ENCODE results near the gene APOE. TPM values are rescaled to one million over a fixed set of nuclear protein-coding genes. Genes with fewer than 3 reads are reported as not detected.
"Not testable (repeated sequence)": the region's sequence is repeated elsewhere in the genome, so short reads cannot be mapped to it uniquely, and the experiment has no call there.

Gene APOE
- 100 to 1,000 TPM; 248 to 920 (median 429) TPM for total RNA-seq

DNA sequence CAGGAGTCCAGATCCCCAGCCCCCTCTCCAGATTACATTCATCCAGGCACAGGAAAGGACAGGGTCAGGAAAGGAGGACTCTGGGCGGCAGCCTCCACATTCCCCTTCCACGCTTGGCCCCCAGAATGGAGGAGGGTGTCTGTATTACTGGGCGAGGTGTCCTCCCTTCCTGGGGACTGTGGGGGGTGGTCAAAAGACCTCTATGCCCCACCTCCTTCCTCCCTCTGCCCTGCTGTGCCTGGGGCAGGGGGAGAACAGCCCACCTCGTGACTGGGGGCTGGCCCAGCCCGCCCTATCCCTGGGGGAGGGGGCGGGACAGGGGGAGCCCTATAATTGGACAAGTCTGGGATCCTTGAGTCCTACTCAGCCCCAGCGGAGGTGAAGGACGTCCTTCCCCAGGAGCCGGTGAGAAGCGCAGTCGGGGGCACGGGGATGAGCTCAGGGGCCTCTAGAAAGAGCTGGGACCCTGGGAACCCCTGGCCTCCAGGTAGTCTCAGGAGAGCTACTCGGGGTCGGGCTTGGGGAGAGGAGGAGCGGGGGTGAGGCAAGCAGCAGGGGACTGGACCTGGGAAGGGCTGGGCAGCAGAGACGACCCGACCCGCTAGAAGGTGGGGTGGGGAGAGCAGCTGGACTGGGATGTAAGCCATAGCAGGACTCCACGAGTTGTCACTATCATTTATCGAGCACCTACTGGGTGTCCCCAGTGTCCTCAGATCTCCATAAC is at the start of gene APOE:
Gene APOE (plus strand): TSS at position 360 of the 724 bp plus-strand sequence. CDS start 829 bp downstream, outside the sequence.
- DNase-seq (ENCODE audit: low spot score) (no peak), ATAC-seq (ENCODE audit: low FRiP score) (no peak)
- TF ChIP-seq, protein P1, sequence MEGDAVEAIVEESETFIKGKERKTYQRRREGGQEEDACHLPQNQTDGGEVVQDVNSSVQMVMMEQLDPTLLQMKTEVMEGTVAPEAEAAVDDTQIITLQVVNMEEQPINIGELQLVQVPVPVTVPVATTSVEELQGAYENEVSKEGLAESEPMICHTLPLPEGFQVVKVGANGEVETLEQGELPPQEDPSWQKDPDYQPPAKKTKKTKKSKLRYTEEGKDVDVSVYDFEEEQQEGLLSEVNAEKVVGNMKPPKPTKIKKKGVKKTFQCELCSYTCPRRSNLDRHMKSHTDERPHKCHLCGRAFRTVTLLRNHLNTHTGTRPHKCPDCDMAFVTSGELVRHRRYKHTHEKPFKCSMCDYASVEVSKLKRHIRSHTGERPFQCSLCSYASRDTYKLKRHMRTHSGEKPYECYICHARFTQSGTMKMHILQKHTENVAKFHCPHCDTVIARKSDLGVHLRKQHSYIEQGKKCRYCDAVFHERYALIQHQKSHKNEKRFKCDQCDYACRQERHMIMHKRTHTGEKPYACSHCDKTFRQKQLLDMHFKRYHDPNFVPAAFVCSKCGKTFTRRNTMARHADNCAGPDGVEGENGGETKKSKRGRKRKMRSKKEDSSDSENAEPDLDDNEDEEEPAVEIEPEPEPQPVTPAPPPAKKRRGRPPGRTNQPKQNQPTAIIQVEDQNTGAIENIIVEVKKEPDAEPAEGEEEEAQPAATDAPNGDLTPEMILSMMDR (IDR thresholded peaks at IDR 0.05) = no peak

DNA sequence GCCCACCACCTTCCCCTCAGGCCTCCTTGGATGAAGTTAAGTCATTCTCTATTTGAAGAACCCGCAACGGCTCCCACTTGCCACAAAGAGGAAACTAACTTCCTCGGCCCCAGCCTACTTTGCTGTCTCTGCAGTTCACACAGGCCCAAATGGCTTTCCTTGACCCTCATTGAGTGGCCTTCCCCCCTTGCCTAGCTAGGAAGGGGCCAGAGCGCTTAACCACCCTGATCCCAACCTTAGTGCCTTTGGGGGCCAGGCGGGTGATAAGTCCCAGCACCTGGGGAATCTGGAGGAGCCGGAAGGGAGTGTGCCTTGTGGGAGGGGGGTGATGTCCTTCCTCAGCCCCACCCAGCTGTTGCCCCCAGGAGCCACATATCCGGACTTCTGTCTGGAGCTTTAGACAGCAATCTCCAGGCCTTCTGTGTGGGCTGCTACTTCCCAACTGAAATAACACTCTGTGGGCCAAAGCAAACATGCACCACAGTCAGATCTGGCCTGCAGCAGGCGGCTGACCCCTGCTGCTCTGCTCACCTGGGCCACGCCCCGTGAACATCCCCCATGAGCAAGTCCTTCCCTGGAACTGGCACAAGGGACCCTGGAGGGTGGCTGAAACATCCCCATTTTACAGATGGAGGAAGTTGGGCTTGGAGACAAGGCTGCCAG is 49.0 kb upstream of the APOE start:
- ATAC-seq (ENCODE audit: low FRiP score) = no peak
- TF ChIP-seq, protein P1 (IDR thresholded peaks at IDR 0.05) = no peak
- no peak for DNase-seq (ENCODE audit: low spot score)

DNA sequence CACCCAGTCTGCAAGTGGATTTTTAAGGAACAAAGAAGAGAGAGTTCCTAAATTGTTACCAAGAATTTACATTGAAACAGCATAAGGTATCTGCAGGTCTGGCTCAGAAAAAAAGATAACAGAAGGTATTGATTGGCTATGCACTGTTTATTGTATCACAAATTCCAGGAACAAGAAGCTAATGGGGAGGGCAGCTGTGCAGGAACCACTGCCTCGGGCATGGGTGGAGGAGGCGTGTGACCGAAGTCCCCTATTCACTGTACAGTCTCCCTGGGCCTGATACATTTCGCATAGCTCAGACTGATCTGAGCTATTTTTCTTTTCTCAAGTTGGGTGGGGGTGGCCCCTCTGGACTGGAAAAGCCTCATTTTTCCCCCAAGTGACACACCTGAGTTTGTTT is 47.8 kb upstream of the APOE start:
- TF ChIP-seq, protein P1 (IDR thresholded peaks at IDR 0.05) = no peak
- ATAC-seq (ENCODE audit: low FRiP score) (no peak), DNase-seq (ENCODE audit: low spot score) (no peak)

DNA sequence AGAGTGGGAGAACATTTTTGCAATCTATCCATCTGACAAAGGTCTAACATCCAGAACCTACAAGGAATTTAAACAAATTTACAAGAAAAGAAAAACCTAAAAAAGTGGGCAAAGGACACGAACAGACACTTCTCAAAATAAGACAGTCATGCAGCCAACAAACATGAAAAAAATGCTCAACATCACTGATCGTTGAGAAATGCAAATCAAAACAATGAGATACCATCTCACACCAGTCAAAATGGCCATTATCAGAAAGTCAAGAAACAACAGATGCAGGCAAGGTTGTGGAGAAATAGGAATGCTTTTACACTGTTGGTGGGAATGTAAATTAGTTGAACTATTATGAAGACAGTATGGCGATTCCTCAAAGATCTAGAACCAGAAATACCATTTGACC is 44.0 kb upstream of the APOE start:
- ATAC-seq (ENCODE audit: low FRiP score); DNase-seq (ENCODE audit: low spot score): not testable (repeated sequence)

DNA sequence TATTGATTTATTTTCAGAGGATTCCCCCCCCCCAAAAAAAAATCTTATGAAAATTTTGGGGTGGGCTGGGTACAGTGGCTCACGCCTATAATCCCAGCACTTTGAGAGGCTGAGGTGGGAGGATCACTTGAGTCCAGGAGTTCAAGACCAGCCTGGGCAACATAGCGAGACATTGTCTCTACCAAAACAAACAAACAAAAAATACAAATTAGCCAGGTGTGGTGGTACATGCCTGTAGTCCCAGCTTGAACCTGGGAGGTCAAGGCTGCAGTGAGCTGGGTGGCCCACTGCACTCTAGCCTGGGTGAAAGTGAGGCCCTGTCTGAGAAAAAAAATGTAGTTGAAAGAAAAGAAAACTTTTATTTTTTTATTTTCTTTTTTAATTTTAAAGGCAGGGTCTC is 41.6 kb upstream of the APOE start:
- TF ChIP-seq, protein P1 (IDR thresholded peaks at IDR 0.05) = no peak
- ATAC-seq (ENCODE audit: low FRiP score) = no peak
- DNase-seq (ENCODE audit: low spot score) = no peak

DNA sequence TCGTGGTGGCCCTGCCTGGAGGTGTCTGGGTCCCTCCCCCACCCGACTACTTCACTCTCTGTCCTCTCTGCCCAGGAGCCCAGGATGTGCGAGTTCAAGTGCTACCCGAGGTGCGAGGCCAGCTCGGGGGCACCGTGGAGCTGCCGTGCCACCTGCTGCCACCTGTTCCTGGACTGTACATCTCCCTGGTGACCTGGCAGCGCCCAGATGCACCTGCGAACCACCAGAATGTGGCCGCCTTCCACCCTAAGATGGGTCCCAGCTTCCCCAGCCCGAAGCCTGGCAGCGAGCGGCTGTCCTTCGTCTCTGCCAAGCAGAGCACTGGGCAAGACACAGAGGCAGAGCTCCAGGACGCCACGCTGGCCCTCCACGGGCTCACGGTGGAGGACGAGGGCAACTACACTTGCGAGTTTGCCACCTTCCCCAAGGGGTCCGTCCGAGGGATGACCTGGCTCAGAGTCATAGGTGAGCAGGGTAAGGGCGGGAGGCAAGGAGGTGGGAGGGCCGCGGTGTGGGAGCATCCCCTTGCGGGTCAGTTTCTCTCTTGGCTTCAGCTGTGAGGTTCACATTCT is 40.3 kb upstream of the APOE start:
- DNase-seq (ENCODE audit: low spot score) (no peak), ATAC-seq (ENCODE audit: low FRiP score) (no peak)
- TF ChIP-seq, protein P1 (IDR thresholded peaks at IDR 0.05) = no peak

DNA sequence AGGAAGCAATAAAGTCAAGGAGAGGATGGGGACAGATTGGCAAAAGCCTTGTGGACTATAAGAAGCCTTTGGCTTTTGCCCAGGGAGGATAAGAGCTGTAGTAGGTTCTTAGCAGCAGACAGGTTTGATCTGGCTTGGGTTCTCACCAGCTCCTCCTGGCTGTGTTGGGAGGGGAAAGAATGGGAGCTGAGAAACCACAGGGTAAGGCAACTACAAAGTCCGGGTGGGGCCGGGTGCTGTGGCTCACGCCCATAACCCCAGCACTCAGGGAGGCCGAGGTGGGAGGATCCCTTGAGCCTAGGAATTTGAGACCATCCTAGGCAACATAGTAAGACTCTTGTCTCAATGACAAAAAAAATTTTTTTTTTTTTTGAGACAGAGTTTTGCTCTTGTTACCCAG is 38.9 kb upstream of the APOE start:
- no peak for ATAC-seq (ENCODE audit: low FRiP score)
- TF ChIP-seq, protein P1 (IDR thresholded peaks at IDR 0.05) = no peak
- no peak for DNase-seq (ENCODE audit: low spot score)

Measured in omental fat pad (tissue), 4 donors.